ENCODE results near the gene STAB2.

Gene STAB2

GRCh38 chr12:103715494-103715893, 128.4 kb downstream of the STAB2 start:
- no peak overlapping the region for H3K4me3 ChIP-seq (ENCODE audit: low read length)
- TF ChIP-seq ZNF274 (IDR thresholded peaks at IDR 0.05; ENCODE audit: low read depth, low read length) = no peak

DNA sequence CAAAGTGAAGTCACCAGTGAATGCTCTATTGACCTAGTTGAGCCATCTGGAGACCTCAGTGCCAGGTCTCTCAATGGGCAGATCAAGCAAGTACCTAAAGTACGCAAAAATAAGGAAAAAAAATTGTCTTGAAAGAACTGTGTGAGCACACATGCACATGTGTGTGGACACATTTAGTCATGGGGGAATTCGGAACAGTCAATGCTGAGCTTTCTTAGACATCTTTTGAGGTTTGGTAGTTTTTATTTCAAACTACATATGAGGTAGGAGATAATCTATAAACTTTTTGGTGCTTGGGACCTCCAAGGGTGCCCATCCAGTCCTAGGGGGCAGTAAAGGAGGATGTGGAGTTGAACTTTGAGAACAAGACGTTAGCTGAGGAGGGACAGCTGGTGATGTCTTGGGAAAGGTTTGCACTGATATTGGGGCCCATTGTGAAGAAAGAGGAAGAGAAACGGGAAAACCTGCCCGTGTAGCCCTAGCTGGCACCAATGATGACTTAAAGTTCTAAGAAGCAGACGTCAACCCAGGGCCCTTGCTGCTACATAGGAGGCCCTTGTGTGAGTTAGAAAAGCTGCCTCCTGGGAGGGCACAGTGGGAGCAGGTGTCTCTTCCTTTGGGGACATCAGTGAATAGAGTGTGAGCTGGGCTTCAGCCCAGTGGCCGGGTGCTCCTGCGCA, 129.6 kb downstream of the STAB2 start:
- no peak for TF ChIP-seq ZNF274 (IDR thresholded peaks at IDR 0.05; ENCODE audit: low read depth, low read length)

DNA sequence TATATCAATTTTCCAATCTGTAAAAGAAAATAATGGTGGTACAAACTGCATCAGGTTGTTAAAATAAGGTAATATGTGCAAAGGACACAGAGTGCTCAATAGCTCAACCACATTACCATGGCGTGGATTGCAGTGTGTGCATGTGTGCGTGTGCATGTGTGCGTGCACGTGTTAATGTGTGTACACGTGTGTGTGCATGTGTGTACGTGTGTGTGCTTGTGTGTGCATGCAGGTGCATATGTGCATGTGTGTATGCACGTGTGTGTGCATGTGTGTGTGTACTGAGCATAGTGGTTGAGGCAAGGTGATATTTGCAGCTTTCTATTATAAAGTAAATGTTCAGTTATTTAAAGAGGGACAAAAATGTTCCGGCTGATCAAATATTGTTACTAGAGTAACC, 138.3 kb downstream of the STAB2 start:
- TF ChIP-seq ZNF274 (IDR thresholded peaks at IDR 0.05; ENCODE audit: low read depth, low read length) = no peak
- H3K4me3 ChIP-seq (ENCODE audit: low read length) = no peak overlapping the region

More for the DNA sequence above, 129.6 kb downstream of the STAB2 start:
- no peak overlapping the region for H3K4me3 ChIP-seq (ENCODE audit: low read length)

GRCh38 chr12:103727638-103728037, 140.6 kb downstream of the STAB2 start:
- no peak for TF ChIP-seq ZNF274 (IDR thresholded peaks at IDR 0.05; ENCODE audit: low read depth, low read length)
- H3K4me3 ChIP-seq (ENCODE audit: low read length) = no peak overlapping the region

GRCh38 chr12:103728323-103728722, 141.2 kb downstream of the STAB2 start:
- H3K4me3 ChIP-seq (ENCODE audit: low read length) = no peak overlapping the region

DNA sequence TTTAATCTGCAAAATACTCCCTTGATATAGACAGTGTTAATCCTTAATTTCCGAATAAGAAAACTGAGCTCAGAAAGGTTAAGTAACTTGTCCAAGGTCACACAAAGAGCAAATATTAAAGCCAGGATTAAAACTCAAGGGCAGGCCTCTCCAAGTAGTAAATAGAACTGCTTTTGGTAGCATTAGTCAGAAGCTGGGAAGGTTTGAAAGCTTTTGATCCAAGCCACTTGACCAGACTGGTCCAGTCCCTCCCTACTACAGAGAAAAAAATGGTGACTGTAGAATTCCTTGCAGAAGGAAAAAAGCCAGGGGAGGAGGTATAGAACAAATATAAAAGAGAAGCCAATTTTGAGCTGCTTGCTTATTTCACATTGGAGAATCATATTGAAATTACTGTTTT, 142.4 kb downstream of the STAB2 start:
- no peak for TF ChIP-seq ZNF274 (IDR thresholded peaks at IDR 0.05; ENCODE audit: low read depth, low read length)
- H3K4me3 ChIP-seq (ENCODE audit: low read length) = no peak overlapping the region

More at GRCh38 chr12:103728323-103728722, 141.2 kb downstream of the STAB2 start:
- TF ChIP-seq ZNF274 (IDR thresholded peaks at IDR 0.05; ENCODE audit: low read depth, low read length) = no peak

DNA sequence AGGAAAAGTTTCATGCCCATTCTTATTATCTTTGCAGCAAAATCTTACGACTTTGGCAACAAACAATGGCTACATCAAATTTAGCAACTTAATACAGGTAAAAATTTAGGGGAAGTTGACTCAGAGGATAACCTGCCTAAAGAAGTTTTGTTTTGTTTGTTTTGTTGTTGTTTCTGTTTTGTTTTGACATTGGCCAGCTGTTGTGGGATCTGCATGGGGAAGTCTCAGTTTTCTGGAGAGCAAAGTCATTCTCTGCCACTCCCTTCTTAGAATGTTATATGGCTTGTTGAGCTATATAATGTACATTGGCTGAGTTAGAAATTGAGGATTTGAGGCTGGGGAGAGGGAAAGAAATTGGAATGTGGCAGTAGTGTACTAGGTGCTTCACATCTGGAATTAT, 144.5 kb downstream of the STAB2 start:
- no peak overlapping the region for H3K4me3 ChIP-seq (ENCODE audit: low read length)
- no peak for TF ChIP-seq ZNF274 (IDR thresholded peaks at IDR 0.05; ENCODE audit: low read depth, low read length)

DNA sequence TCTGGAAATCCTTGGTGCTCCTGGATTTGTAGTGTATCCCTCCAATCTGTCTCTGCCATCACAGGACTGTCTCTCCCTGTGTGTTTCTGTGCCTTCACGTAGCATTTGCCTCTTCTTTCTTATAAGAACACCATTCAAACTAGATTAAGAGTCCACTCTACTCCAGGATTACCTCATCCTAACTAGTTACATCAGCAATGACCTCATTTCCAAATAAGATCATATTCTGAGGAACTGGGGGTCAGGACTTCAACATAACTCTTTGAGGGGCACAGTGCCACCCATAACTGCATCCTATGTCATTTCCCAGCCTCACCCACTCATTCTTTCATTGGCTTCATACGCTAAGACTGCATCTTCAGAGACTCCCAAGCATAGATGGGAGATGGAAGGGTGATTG, 147.8 kb downstream of the STAB2 start:
- H3K4me3 ChIP-seq (ENCODE audit: low read length) = no peak overlapping the region
- no peak for TF ChIP-seq ZNF274 (IDR thresholded peaks at IDR 0.05; ENCODE audit: low read depth, low read length)

GRCh38 chr12:103735291-103735690, 148.2 kb downstream of the STAB2 start:
- no peak for TF ChIP-seq ZNF274 (IDR thresholded peaks at IDR 0.05; ENCODE audit: low read depth, low read length)
- no peak overlapping the region for H3K4me3 ChIP-seq (ENCODE audit: low read length)

DNA sequence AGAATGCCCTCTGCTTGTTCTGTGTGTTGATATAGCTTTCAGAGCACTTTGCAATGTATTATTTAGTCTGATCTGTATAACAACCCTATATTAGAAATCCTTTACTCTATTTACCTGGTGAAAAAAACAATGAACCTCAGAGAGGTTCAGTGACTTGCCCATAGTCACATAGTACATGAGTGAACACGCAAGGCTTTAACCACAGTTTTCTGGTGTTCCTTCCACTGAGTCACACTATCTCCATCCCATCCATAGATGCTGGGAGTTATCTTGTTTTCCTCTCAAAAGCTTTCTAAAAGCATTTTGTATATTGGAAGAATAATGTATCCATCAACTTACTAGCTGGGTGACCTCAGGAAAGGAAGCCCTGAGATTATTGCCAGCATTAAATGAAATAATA, 149.5 kb downstream of the STAB2 start:
- H3K4me3 ChIP-seq (ENCODE audit: low read length) = no peak overlapping the region
- TF ChIP-seq ZNF274 (IDR thresholded peaks at IDR 0.05; ENCODE audit: low read depth, low read length) = no peak

DNA sequence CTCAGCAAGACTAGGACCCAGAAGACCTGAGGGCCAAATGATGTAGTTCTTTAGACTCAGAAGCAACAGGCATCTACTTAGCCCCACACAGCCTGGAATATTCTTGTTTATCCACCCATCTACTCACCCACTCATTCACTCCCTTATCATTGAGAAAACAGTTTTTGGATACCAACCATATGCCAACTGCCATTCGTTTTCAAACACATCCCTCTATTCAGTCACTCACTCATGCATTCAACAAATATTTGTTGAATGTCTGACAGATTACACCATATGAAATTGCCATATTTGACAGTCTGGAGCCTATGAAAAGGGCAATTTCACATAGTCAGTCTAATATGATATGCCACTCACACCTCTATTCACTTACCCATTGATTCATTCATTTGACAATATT, 150.8 kb downstream of the STAB2 start:
- H3K4me3 ChIP-seq (ENCODE audit: low read length) = no peak overlapping the region
- no peak for TF ChIP-seq ZNF274 (IDR thresholded peaks at IDR 0.05; ENCODE audit: low read depth, low read length)

GRCh38 chr12:103742349-103742932, 155.4 kb downstream of the STAB2 start:
- no peak for TF ChIP-seq ZNF274 (IDR thresholded peaks at IDR 0.05; ENCODE audit: low read depth, low read length)
- H3K4me3 ChIP-seq (ENCODE audit: low read length) = no peak overlapping the region

GRCh38 chr12:103743788-103744187, 156.7 kb downstream of the STAB2 start:
- H3K4me3 ChIP-seq (ENCODE audit: low read length) = no peak overlapping the region
- TF ChIP-seq ZNF274 (IDR thresholded peaks at IDR 0.05; ENCODE audit: low read depth, low read length) = no peak

- TF ChIP-seq ZNF274 (IDR thresholded peaks at IDR 0.05; ENCODE audit: low read depth, low read length) = no peak
These were observed 158.9 kb downstream of the STAB2 start for GRCh38 chr12:103745962-103746361.

DNA sequence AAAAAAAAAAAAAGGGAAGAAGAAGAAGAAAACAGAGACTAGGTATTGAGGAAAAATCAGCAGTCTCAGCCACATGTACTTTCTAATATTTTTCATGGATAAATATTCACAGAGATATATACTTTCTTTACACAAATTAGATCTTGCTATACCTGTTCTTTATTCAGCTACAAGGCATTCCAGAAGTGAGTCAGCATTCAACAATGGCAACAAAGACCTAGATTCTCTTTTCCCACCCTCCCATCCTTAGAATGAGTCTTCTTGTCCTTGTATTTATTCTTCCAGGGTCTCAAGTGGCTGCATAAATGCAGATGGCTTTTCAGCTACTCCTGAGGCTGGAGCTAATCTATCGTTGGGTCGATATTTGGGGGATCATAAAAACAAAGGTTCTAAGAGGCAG, 160.9 kb downstream of the STAB2 start:
- TF ChIP-seq ZNF274 (IDR thresholded peaks at IDR 0.05; ENCODE audit: low read depth, low read length) = no peak
- H3K4me3 ChIP-seq (ENCODE audit: low read length) = no peak overlapping the region

More at GRCh38 chr12:103745962-103746361, 158.9 kb downstream of the STAB2 start:
- no peak overlapping the region for H3K4me3 ChIP-seq (ENCODE audit: low read length)

Data from GM08714 (cell line).